Measurements from ENCODE around the gene FLII. TPM values are rescaled to one million over a fixed set of nuclear protein-coding genes. Genes with fewer than 3 reads are reported as not detected.

The FLII gene
- total and polyA plus RNA-seq, 2 of the 13 experiments (the other 11 are each of a cell fraction or from before 2014, with no cell fraction given): 130 to 303 TPM

GRCh38 chr17:18225121-18225641, 33.4 kb downstream of the FLII start, which contains the start of gene LLGL1 (continued):
- TF ChIP-seq AHDC1 (CRISPR knock-in tag; IDR thresholded peaks at IDR 0.05; ENCODE audit: borderline replicate concordance): no peak
- peak; percentile 43; the same call in 1 of the 2 replicates for TF ChIP-seq RBFOX2 (IDR thresholded peaks at IDR 0.05; ENCODE audit: low read depth, low read length)
- TF ChIP-seq PATZ1 (CRISPR knock-in tag; IDR thresholded peaks at IDR 0.05): peak; percentile 58
- peak; percentile 59; the same call in 1 of the 2 replicates for TF ChIP-seq SUZ12 (IDR thresholded peaks at IDR 0.05; ENCODE audit: low read depth, low read length)
- TF ChIP-seq ZNF260 (CRISPR knock-in tag; IDR thresholded peaks at IDR 0.05; ENCODE audit: borderline replicate concordance, low read depth): no peak
- 0 out of 2 replicates have a peak, but pooled peaks have one; percentile 32 for TF ChIP-seq ZNF331 (CRISPR knock-in tag; IDR thresholded peaks at IDR 0.05)
- TF ChIP-seq PRMT3 (CRISPR knock-in tag; IDR thresholded peaks at IDR 0.05; ENCODE audit: borderline replicate concordance, low read depth): no peak
- peak in 1 of 2 experiments; percentile 14; a peak in 1 of 4 replicates for TF ChIP-seq POLR2A (IDR thresholded peaks at IDR 0.05; ENCODE audit: insufficient read depth in 1 of 2, low read depth in 2 of 2, low read length in 2 of 2)
- no peak for TF ChIP-seq WIZ (CRISPR knock-in tag; IDR thresholded peaks at IDR 0.05)
- TF ChIP-seq GMEB2 (CRISPR knock-in tag; IDR thresholded peaks at IDR 0.05; ENCODE audit: low read depth): peak; percentile 61
- no peak for TF ChIP-seq ZFP91 (CRISPR knock-in tag; IDR thresholded peaks at IDR 0.05; ENCODE audit: borderline replicate concordance)
- no peak for TF ChIP-seq ELF3 (CRISPR knock-in tag; IDR thresholded peaks at IDR 0.05)
- peak; percentile 55; the same call in 1 of the 2 replicates for TF ChIP-seq MYC (CRISPR knock-in tag; IDR thresholded peaks at IDR 0.05; ENCODE audit: borderline replicate concordance)
- no peak for TF ChIP-seq ZKSCAN8 (CRISPR knock-in tag; IDR thresholded peaks at IDR 0.05; ENCODE audit: borderline replicate concordance)
- TF ChIP-seq MAZ (IDR thresholded peaks at IDR 0.05; ENCODE audit: borderline replicate concordance, low read depth, low read length): 0 out of 2 replicates have a peak, but pooled peaks have one; percentile 38
- no peak for TF ChIP-seq MAZ (CRISPR knock-in tag; IDR thresholded peaks at IDR 0.05; ENCODE audit: low read depth)
- no peak for TF ChIP-seq ZNF10 (CRISPR knock-in tag; IDR thresholded peaks at IDR 0.05; ENCODE audit: borderline replicate concordance, low read depth)
- no peak for TF ChIP-seq BATF2 (CRISPR knock-in tag; IDR thresholded peaks at IDR 0.05)

Data from HepG2 (cell line).